A673 (cell line): ENCODE measurements around the gene SLC26A1. TPM values are rescaled to one million over a fixed set of nuclear protein-coding genes. Genes with fewer than 3 reads are reported as not detected.

Experiments used
- BruUV-seq: library from RNA; stranded (reverse); fragments of 400-500 nt; replicated peaks from 2 replicates; lab custom pipeline; 2021; lab: Mats Ljungman, UMichigan
- CTCF ChIA-PET: fragments of 300-600 bp; sonication (Branson Sonifier 250); formaldehyde crosslinking; loops from one replicate; lab custom pipeline; 2022; ENCODE audit warnings: antibody characterized with exemption; lab: Charles Lee
- POLR2A ChIA-PET: fragments of 300-600 bp; sonication (Branson Sonifier 250); formaldehyde crosslinking; loops from one replicate; lab custom pipeline; 2022; ENCODE audit warnings: antibody characterized with exemption; ENCODE audit not compliant: low non-redundant PET; lab: Charles Lee
- DNase-seq: peaks from one replicate; pipeline ENCODE4 v3.0.0-alpha.2; 2015; ENCODE audit warnings: low spot score
- H3K27ac ChIP-seq: fragments of 200-600 bp; sonication (generic); 2 replicates; pipeline ENCODE4 v1.5.1; 2016; ENCODE audit warnings: mixed run types, low read depth, mild to moderate bottlenecking, mixed read lengths, antibody characterized with exemption, low read length; ENCODE audit not compliant: poor library complexity, severe bottlenecking
- H3K27me3 ChIP-seq: fragments of 200-600 bp; sonication (generic); replicated peaks from 2 replicates; pipeline ENCODE4 v1.6.1; 2017; ENCODE audit warnings: mixed run types, low read depth, mild to moderate bottlenecking, mixed read lengths, antibody characterized with exemption, low read length; ENCODE audit not compliant: insufficient read depth, poor library complexity
- H3K36me3 ChIP-seq: fragments of 200-600 bp; sonication (generic); 2 replicates; pipeline ENCODE4 v1.6.1; 2016; ENCODE audit warnings: mixed run types, mild to moderate bottlenecking, mixed read lengths, antibody characterized with exemption, low read length; ENCODE audit not compliant: insufficient read depth, poor library complexity, severe bottlenecking
- H3K4me1 ChIP-seq: fragments of 200-600 bp; sonication (generic); 2 replicates; pipeline ENCODE4 v1.6.1; 2017; ENCODE audit warnings: mixed run types, mild to moderate bottlenecking, mixed read lengths, antibody characterized with exemption, low read length; ENCODE audit not compliant: insufficient read depth, poor library complexity, severe bottlenecking
- H3K4me3 ChIP-seq: fragments of 200-600 bp; sonication (generic); 2 replicates; pipeline ENCODE4 v1.5.1; 2016; ENCODE audit warnings: low read depth, mixed run types, mild to moderate bottlenecking, mixed read lengths, low read length; ENCODE audit not compliant: poor library complexity, severe bottlenecking
- H3K9me3 ChIP-seq: fragments of 200-600 bp; sonication (generic); 2 replicates; pipeline ENCODE4 v1.6.1; 2016; ENCODE audit warnings: mixed run types, low read depth, mild to moderate bottlenecking, mixed read lengths, antibody characterized with exemption, low read length; ENCODE audit not compliant: poor library complexity, severe bottlenecking
- CTCF ChIP-seq: fragments of 300-800, 200-600 bp; sonication (generic); conservative IDR thresholded peaks from 2 replicates; pipeline ENCODE4 v1.5.1; 2017; ENCODE audit warnings: low read depth, mild to moderate bottlenecking, antibody characterized with exemption, low read length, moderate library complexity, mixed read lengths
- EZH2 ChIP-seq: fragments of 200-600 bp; sonication (generic); IDR thresholded peaks from 2 replicates; pipeline ENCODE4 v1.6.1; 2017; ENCODE audit warnings: borderline replicate concordance, low read depth, mild to moderate bottlenecking, mixed read lengths, antibody characterized with exemption, low read length; ENCODE audit not compliant: poor library complexity, severe bottlenecking
- intact Hi-C: fragments of 100-400 bp; cut with micrococcal nuclease; formaldehyde crosslinking; loops from one replicate; pipeline ENCODE4 v1.10.0; 2022; ENCODE audit not compliant: unreplicated experiment
- total RNA-seq: library from RNA; stranded (reverse); gene quantifications from 2 replicates; pipeline ENCODE4 v1.2.3, GENCODE V29; 2021

SLC26A1 gene
- total RNA-seq, 1 experiment from 2014 or later: 0.30 TPM

GRCh38 chr4:965766-966134 is 27.5 kb downstream of the SLC26A1 start:
- H3K27ac ChIP-seq: no peak overlapping the region
- CTCF ChIA-PET: no interaction called here
- H3K9me3 ChIP-seq: no peaks in the 10 kb centered on the region
- H3K4me3 ChIP-seq: no peak overlapping the region
- BruUV-seq: no TSS peak
- TF ChIP-seq CTCF: no peak
- TF ChIP-seq EZH2: no peak
- no peaks in the 10 kb centered on the region for H3K27me3 ChIP-seq
- DNase-seq: no peak
- intact Hi-C loops: no loop called here
- POLR2A ChIA-PET: no interaction called here
- no peaks in the 10 kb centered on the region for H3K4me1 ChIP-seq
- H3K36me3 ChIP-seq: no peaks in the 10 kb centered on the region

GRCh38 chr4:965048-965765 is 28.0 kb downstream of the SLC26A1 start:
- no peak for DNase-seq
- ChIA-PET CTCF (no interaction called here), POLR2A (no interaction called here)
- H3K27me3 ChIP-seq: no peaks in the 10 kb centered on the region
- no peak overlapping the region for H3K27ac ChIP-seq
- H3K36me3 ChIP-seq: no peaks in the 10 kb centered on the region
- H3K4me3 ChIP-seq: no peak overlapping the region
- no peaks in the 10 kb centered on the region for H3K9me3 ChIP-seq
- intact Hi-C loops: no loop called here
- BruUV-seq: no TSS peak
- H3K4me1 ChIP-seq: no peaks in the 10 kb centered on the region
- TF ChIP-seq CTCF (no peak), EZH2 (no peak)

GRCh38 chr4:964346-965025 is 28.7 kb downstream of the SLC26A1 start:
- no peak for TF ChIP-seq CTCF
- TF ChIP-seq EZH2: no peak
- H3K4me1 ChIP-seq: no peaks in the 10 kb centered on the region
- H3K27ac ChIP-seq: no peak overlapping the region
- DNase-seq: no peak
- no peak overlapping the region for H3K4me3 ChIP-seq
- intact Hi-C loops: no loop called here
- BruUV-seq: no TSS peak
- POLR2A ChIA-PET: no interaction called here
- CTCF ChIA-PET: no interaction called here
- no peaks in the 10 kb centered on the region for H3K27me3 ChIP-seq
- no peaks in the 10 kb centered on the region for H3K9me3 ChIP-seq
- no peaks in the 10 kb centered on the region for H3K36me3 ChIP-seq
